Measurements from ENCODE around the gene TMPRSS13. TPM values are rescaled to one million over a fixed set of nuclear protein-coding genes. Genes with fewer than 3 reads are reported as not detected.

TMPRSS13 gene
- total RNA-seq, 2 donors from 2014 or later = 1.2 to 14.7 TPM

DNA sequence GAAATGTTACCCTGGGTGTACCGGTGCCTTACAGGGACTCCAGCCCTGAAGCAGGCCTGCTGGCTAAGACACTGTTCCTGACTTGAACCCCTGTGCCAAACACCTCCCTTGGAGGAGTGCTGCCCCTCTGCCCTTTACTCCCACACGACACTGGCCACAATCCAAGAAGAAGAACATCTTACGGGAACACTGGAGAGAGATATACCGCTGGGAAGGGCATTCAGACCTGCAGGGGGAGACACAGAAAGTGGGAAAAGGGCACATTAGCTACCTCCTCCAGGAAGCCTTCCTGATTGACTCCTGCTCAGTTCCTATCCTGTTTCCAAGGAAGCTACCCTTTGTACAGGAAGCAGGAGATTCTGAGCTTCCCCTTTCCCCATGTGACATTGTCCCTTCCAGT, 18.7 kb downstream of the TMPRSS13 start:
- DNase-seq (ENCODE audit: low spot score) = no peak
- no peaks in the 10 kb centered on the region for H3K9me3 ChIP-seq
- WGBS = 81% methylated on average over 4 of the region's 4 CpGs
- H3K27me3 ChIP-seq (replicated peaks; ENCODE audit: insufficient read depth) = no peaks in the 10 kb centered on the region
- H3K36me3 ChIP-seq = no peaks in the 10 kb centered on the region
- no peaks in the 10 kb centered on the region for H3K4me1 ChIP-seq (replicated peaks)
- intact Hi-C loops (cut with DNase I) = no loop called here
- TF ChIP-seq POLR2A (IDR thresholded peaks at IDR 0.05) (no peak), POLR2AphosphoS5 (IDR thresholded peaks at IDR 0.05) (no peak)
- TF ChIP-seq, protein P1, sequence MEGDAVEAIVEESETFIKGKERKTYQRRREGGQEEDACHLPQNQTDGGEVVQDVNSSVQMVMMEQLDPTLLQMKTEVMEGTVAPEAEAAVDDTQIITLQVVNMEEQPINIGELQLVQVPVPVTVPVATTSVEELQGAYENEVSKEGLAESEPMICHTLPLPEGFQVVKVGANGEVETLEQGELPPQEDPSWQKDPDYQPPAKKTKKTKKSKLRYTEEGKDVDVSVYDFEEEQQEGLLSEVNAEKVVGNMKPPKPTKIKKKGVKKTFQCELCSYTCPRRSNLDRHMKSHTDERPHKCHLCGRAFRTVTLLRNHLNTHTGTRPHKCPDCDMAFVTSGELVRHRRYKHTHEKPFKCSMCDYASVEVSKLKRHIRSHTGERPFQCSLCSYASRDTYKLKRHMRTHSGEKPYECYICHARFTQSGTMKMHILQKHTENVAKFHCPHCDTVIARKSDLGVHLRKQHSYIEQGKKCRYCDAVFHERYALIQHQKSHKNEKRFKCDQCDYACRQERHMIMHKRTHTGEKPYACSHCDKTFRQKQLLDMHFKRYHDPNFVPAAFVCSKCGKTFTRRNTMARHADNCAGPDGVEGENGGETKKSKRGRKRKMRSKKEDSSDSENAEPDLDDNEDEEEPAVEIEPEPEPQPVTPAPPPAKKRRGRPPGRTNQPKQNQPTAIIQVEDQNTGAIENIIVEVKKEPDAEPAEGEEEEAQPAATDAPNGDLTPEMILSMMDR (IDR thresholded peaks at IDR 0.05) = no peak
- H3K4me3 ChIP-seq = no peak overlapping the region
- H3K27ac ChIP-seq = no peak overlapping the region

DNA sequence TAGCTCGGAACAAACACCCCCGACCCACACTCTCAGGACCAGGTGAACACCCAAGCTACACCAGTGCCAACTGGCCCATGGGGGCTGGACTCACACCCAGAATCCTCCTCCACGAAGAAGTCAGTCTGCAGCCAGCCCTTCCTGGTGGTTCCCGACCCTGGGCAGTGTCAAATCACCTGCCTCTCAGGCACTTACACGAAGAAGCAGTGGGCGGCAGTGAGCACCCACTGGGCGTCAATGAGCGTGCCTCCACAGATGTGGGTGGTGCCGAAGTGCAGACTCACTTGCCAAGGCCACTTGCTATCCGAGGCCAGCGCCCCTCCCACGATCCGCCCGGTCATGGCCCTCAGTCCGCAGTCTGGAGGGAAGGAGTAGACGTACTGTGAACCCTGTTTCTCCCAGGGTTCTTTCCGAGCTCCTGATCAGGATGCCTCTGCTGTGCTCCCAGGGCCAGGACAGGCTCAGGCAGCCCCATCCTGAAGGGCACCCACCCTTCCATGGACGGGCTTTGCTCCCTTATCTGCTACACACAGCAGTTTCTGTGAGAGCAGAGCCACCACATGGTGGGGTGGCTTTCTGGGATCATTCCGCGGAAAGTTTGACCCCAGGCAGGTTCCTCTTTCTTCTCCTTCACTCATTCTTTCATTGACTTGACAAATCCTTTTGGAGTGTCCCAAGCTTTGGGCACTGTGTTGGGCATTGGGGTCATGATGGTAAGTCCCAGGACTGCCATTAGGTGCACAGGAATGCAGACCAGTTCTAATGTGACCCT, 19.4 kb downstream of the TMPRSS13 start:
- TF ChIP-seq, protein P1 (IDR thresholded peaks at IDR 0.05) = no peak
- no peak for TF ChIP-seq POLR2A (IDR thresholded peaks at IDR 0.05)
- TF ChIP-seq POLR2AphosphoS5 (IDR thresholded peaks at IDR 0.05) = no peak
- Histone ChIP-seq H3K4me1 (replicated peaks) (no peaks in the 10 kb centered on the region), H3K27me3 (replicated peaks; ENCODE audit: insufficient read depth) (no peaks in the 10 kb centered on the region), H3K27ac (no peak overlapping the region), H3K4me3 (no peak overlapping the region), H3K9me3 (no peaks in the 10 kb centered on the region), H3K36me3 (no peaks in the 10 kb centered on the region)
- intact Hi-C loops (cut with DNase I) = loop anchor here (5.0 kb wide), 1 partner anchor 67 kb away; no protein-coding TSS in a partner anchor
- WGBS = 89% methylated on average over 20 of the region's 20 CpGs
- DNase-seq (ENCODE audit: low spot score) = no peak

DNA sequence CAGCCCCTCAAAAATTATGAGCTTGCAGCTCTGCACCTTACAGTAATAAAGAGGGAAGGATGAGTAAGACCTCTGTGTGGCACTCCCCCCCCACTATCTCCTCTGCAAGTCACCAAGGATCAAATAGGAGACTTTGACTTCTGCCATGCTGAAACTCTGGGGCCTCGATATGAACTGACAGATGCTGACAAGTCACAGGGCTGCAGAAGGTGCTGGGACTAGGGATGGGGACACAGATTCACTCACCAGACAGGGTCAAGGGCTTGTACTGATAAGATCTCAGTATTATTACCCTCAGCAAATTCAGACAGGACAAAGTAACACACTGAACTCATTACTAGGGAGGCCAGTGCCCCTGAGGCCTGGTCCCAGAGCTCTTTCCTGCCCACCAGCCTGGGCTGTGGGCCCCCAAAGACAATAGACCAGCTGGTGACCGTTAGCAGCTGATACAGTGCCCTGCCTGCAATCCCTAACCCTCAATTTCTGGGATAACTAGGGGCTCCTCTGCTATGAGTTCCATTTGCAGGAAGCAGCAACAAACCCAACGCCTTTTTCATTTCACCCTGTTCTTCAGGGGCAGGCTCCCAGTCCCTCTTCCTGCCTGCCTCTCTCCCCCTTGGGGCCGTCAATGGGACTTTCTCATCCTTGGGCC, 20.1 kb downstream of the TMPRSS13 start:
- H3K27me3 ChIP-seq (replicated peaks; ENCODE audit: insufficient read depth) = no peaks in the 10 kb centered on the region
- 74% methylated on average over 4 of the region's 4 CpGs for WGBS
- no peaks in the 10 kb centered on the region for H3K36me3 ChIP-seq
- no peaks in the 10 kb centered on the region for H3K9me3 ChIP-seq
- no peak overlapping the region for H3K27ac ChIP-seq
- intact Hi-C loops (cut with DNase I) = loop anchor here (5.0 kb wide), 1 partner anchor 67 kb away; no protein-coding TSS in a partner anchor
- H3K4me1 ChIP-seq (replicated peaks) = no peaks in the 10 kb centered on the region
- DNase-seq (ENCODE audit: low spot score) = no peak
- no peak for TF ChIP-seq POLR2AphosphoS5 (IDR thresholded peaks at IDR 0.05)
- no peak for TF ChIP-seq POLR2A (IDR thresholded peaks at IDR 0.05)
- TF ChIP-seq, protein P1 (IDR thresholded peaks at IDR 0.05) = no peak
- no peak overlapping the region for H3K4me3 ChIP-seq

DNA sequence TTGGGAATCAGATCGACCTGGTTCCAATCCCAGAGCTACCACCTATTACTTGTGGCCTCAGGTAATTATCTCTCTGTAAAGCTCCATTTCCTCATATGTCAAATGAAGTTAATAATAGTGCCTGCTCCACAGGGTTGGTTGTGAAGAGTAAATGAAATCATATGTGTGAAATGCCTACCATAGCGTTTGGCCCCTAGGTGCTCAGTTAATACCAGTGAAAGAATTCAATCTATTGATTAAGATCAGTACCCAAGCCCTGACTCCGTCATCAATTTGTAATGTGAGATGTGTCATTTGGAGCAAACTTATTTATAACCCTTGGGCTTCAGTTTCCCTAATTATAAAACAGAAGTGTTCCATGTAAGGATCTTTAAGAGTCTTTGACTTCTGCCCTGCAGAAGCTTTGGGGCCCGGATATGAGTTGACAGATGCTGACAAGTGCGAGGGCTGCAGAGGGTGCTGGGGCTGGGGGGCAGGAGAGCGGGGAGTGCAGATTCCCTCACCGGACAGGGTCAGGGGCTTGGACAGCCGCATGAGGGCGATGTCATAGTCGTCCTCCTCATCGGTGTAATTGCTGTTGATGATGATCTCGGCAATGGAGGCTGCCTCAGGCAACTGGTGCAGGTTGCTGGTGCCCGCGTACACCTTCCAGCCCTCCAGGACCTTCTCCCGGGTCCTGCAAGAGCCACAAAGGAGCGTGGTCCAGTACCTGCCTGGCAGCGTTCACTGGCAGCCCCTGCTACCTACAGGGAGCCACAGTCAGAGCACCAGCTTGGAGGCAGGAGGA, 20.9 kb downstream of the TMPRSS13 start:
- Histone ChIP-seq H3K27me3 (replicated peaks; ENCODE audit: insufficient read depth) (no peaks in the 10 kb centered on the region), H3K36me3 (no peaks in the 10 kb centered on the region), H3K4me3 (no peak overlapping the region), H3K9me3 (no peaks in the 10 kb centered on the region), H3K4me1 (replicated peaks) (no peaks in the 10 kb centered on the region), H3K27ac (no peak overlapping the region)
- 90% methylated on average over 17 of the region's 17 CpGs for WGBS
- intact Hi-C loops (cut with DNase I) = loop anchor here (5.0 kb wide), 1 partner anchor 66 kb away; no protein-coding TSS in a partner anchor
- TF ChIP-seq POLR2AphosphoS5 (IDR thresholded peaks at IDR 0.05) = no peak
- DNase-seq (ENCODE audit: low spot score) = no peak
